ENCODE measurements around the gene NAE1.

DNA sequence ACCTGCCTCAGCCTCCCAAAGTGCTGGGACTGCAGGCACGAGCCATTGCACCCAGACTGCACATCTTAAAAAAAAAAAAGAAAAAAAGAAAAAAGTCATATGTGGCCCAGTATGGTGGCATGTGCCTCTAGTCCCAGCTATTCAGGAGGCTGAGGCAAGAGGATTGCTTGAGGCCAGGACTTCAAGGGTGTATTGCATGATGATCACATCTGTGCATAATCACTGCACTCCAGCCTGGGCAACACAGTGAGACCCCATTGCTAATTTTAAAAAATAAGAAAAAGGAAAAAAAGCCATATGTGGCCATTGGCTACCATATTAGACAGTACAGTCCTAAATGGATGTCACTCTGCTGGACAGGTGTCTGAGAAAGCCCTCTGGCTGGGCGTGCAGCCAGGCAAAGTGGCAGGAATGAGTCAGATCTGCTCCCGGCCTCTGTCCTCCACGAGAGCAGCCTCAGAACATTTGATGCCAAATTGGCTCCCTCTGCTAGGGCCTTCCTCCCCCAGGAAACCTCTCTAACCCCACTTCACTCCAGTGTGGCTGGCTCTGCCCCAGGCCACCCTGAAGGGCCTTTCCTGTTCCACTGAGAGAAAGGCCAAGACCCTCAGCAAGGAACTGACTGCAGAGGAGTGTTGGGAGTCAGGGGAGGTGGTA is 28.1 kb upstream of the NAE1 start:
- no peak for TF ChIP-seq CTCF (conservative IDR thresholded peaks at IDR 0.05 in 1 of 2, IDR thresholded peaks at IDR 0.05 in 1 of 2; ENCODE audit: low read depth in 1 of 2, low read length in 2 of 2)
- no peak for TF ChIP-seq EZH2 (IDR thresholded peaks at IDR 0.05; ENCODE audit: low read length, missing control alignments)
